Sciatic nerve (tissue), 2 donors: ENCODE data around the gene NLRP3. TPM values are rescaled to one million over a fixed set of nuclear protein-coding genes. Genes with fewer than 3 reads are reported as not detected.

Source experiments
- ATAC-seq: fragments of 200-7000 bp; cut with Tn5 transposase; one replicate; pipeline ENCODE4 v1.9.1; 2020; ENCODE audit warnings: mild to moderate bottlenecking, moderate library complexity
- DNase-seq: peaks from one replicate; pipeline ENCODE4 v3.0.0-alpha.2; 2020; ENCODE audit warnings: low spot score
- intact Hi-C: fragments of 100-400 bp; cut with DNase I; formaldehyde crosslinking; loops from one replicate; pipeline ENCODE4 v1.14.2; 2022
- total RNA-seq: library from RNA; stranded (reverse); fragmentation: NEBNext Ultra II Directional; extraction: Animal tissue kit (Norgen Biotek cat#: 25700); gene quantifications from one replicate; pipeline ENCODE4 v1.2.1, GENCODE V29; 2021
- donor health status: DM: no; HTN: no; CAD: no.
- donor health status: DM: no; HTN: no; CAD: no.

Gene NLRP3
- total RNA-seq, 1 donor from 2014 or later = 6.6 TPM

DNA sequence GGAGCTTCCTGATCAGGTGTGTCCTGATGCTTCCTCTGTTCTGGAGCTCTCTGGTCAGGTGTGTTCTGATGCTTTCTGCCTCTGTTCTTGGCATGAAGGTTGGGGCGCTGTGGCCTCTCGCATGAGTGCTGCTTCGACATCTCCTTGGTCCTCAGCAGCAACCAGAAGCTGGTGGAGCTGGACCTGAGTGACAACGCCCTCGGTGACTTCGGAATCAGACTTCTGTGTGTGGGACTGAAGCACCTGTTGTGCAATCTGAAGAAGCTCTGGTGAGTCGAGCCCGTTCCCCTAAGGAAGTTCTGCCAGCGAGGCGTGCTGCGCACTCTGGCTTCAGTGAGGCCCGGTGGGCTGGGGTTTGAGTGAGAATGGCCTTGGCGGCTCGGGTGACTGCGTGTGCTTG, 18.0 kb downstream of the NLRP3 start:
- ATAC-seq = no peak
- intact Hi-C loops = no loop called here
- DNase-seq = no peak

DNA sequence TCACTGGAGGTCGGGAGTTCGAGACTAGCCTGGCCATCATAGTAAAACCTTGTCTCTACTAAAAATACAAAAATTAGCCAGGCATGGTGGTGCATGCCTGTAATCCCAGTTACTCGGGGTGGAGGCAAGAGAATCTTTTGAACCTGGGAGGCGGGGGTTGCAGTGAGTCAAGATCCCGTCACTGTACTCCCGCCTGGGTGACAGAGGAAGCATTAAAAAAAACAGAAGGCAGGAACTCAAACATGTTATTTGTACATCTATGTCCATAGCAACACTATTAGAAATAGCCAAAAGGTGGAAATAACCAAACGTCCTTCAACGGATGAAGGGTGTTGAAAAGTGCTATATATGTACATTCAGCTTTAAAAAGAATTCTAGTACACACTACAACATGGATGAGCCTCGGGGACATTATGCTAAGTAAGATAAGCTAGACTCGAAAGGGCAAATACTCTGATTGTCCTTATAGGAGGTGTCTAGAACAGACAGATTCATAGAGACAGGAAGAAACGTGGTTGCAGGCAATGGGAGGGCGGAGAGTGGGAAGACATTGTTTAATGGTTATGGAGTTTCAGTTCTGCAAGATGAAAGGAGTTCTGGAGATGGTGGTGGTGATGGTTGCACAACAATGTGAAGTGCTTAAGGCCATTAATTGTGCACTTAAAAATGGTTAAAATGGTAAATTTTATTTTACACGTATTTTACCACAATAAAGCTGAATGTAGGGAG, 19.2 kb downstream of the NLRP3 start:
- intact Hi-C loops = no loop called here
- no peak for ATAC-seq
- no peak for DNase-seq

- intact Hi-C loops = no loop called here
- DNase-seq = no peak
- ATAC-seq = no peak
These were observed 19.8 kb downstream of the NLRP3 start for GRCh38 chr1:247435759-247436147.

DNA sequence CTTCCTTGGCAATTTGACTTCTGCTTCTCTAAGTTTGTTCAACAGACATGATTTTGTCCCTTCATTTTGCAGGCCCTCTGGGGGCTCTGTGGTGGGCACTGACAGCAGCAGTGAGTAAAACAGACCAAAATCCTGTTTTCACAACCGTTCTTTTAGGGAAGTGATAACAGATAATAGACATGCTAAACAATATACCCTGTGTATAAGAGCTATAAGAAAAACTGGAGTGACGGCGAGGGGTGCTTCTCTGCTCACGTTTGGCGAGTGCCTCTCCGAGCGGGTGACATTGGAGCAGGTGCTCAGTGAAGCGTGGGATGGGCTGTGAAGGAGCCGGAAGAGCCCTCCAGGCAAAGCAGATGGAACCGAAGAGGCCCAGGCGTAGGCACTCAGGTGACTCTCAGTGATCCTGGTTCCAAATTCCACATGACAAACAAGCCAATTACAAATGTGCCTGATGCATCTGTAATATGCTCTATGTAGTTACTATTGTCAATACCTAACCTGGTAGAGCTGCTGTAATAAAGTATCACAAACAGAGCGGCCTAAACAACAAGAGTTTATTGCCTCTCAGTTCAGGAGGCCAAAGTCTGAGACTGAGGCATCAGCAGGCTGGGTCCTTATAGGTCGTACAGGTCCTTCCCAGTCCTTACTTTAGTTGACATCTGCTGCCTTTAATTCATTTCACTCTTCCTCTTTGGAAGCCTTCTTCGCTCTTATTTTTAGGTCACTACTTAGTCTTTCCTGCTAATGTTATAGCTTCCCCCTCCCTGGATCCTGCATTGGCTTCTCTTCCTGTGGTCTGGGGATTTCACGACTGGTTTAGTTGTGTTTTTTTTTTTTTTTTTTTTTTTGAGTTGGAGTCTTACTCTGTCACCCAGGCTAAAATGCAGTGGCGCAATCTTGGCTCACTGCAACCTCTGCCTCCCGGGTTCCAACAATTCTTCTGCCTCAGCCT, 21.9 kb downstream of the NLRP3 start:
- DNase-seq = no peak
- ATAC-seq = no peak
- intact Hi-C loops = no loop called here

GRCh38 chr1:247440001-247440620, 24.1 kb downstream of the NLRP3 start:
- no peak for ATAC-seq
- DNase-seq = no peak
- intact Hi-C loops = no loop called here

DNA sequence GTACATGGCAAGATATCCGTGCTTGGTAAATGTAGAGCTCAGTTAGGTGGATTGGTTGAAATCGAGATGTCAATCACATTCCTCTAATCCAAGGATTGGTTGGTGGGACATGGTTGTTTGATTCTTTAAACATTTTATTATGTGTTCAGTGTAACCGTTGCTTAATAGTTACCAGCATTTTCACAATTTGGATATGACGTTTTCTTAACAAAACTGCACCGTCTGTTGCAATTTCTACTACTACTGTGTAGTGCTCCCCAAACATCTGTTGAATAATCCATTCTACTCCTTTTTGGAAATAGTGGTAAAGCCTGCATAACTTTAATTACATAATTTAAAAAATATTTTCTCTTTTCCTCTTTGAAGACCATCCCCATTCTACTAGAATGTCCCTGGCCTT, 25.6 kb downstream of the NLRP3 start:
- ATAC-seq = no peak
- DNase-seq = no peak
- intact Hi-C loops = no loop called here

DNA sequence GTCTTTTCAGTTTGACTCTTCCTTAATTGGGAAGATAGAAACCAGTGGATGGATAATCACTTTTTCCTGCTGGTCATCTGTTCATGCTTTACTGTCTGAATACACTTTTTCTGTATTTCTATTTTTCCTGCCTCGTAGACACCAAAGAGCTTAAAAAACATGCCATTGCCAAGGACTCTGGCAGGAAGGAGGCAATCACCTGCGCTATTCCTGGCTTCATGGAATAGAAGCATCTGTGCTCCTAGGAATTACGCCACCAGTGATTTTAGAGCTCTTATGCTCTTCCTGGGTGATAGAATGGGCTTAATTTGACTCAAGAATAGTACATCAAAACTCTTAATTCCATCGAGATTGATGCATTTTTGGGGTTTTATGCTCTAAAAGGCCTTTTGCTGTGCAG, 26.2 kb downstream of the NLRP3 start:
- ATAC-seq (no peak), DNase-seq (no peak)
- intact Hi-C loops = no loop called here

GRCh38 chr1:247443641-247444040, 27.7 kb downstream of the NLRP3 start:
- ATAC-seq (no peak), DNase-seq (no peak)
- intact Hi-C loops = no loop called here

- intact Hi-C loops = no loop called here
- ATAC-seq (no peak), DNase-seq (no peak)
These were observed 28.6 kb downstream of the NLRP3 start for GRCh38 chr1:247444571-247444970.

DNA sequence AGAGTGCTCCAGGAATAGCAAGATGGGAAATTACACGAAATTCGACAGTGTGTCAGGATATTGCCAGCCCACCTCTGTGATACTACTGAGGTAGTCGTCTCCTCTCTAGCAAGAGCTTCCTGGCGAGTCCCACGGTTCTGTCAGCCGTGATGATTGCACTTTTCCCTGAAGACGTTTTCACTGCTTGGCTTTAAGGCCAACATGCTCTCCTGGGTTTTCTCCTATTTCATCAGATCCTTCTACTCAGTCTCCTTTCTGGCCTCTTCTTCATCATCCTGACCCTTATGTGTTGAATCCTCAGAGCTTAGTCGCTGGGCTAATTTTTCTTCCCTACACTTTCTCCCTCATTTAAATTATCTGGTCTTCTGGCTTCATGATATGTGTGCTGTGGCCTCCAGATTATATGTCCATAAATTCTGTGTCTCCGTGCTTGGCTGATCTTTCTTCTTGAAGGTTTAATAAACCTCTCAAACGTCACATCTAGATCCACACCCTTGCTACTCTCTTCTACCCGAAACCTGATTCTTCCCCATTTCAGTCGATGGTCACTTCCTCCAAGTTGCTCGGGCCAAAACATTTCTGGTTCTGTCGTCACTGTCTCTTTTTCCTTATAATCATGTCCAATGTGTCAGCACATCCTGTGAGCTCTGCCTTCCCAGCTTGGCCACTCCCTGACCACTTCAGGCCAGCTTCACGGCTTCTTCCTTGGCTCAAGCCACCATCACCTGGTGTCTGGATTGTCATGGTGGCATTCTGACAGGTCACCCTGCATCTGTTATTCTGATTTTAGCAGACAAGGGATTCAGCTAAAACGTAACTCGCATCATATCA, 29.8 kb downstream of the NLRP3 start:
- intact Hi-C loops = no loop called here
- ATAC-seq (peak; percentile 57), DNase-seq (no peak)

- no peak for ATAC-seq
- intact Hi-C loops = no loop called here
- DNase-seq = no peak
These were observed 31.4 kb downstream of the NLRP3 start for GRCh38 chr1:247447162-247447909.

- ATAC-seq (peak; percentile 93), DNase-seq (peak; percentile 74)
- intact Hi-C loops = no loop called here
These were observed 32.3 kb downstream of the NLRP3 start for GRCh38 chr1:247448107-247448791.

DNA sequence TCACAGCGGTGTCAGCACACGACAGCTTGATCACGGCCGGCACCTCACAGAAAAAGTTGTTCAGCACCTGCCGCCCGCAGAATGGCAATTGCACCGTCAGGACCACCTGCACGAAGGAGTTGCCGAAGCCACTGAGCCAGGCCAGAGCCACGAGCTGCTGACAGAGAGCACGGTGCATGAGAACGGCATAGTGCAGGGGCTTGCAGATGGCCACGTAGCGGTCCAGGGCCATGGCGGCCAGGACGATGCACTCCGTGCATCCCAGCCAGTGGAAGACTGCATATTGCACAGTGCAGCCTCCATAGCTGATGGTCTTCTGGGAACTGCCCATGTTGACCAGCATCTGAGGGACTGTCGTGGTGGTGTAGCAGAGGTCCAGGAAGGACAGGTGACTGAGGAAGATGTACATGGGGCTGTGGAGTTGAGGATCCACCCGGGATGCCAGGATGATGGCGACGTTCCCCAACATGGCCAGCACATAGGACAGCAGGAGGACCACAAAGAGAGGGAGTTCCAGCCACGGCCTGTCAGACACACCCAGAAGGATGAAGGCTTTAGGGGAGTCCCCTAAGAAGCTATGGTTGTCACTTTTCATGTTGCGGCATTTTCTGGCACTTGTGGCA, 35.5 kb downstream of the NLRP3 start:
- intact Hi-C loops = no loop called here
- DNase-seq (no peak), ATAC-seq (no peak)

DNA sequence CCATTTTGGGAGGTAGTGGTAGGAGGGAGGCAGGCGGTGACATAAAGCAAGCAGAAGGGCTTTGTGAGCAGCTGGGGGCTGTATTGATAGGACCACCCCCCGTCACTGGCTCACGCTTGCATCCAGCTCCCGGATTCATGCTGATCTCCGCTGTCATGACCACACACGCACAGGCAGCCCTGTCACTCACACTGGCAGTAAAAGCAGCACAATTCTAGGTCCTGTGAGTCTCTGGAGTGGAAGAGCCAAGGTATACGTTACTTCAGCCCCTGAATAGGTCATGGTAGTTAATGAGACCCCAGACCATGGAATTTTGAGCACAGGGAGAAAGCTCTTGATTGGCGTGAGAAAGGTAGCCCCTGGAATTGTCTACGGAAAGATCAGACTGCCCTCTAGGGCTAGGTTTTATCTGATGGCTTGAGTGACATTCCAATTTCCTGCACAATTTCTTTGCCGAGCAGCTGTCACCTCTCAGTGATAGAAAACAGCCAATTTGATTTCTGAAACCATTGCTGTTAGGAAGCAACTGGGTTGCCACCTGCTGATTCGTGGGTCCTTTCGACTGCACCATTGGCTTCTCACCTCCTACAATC, 36.6 kb downstream of the NLRP3 start:
- ATAC-seq = no peak
- no peak for DNase-seq
- intact Hi-C loops = no loop called here

GRCh38 chr1:247453245-247453644, 37.3 kb downstream of the NLRP3 start:
- ATAC-seq = no peak
- intact Hi-C loops = no loop called here
- DNase-seq = no peak

DNA sequence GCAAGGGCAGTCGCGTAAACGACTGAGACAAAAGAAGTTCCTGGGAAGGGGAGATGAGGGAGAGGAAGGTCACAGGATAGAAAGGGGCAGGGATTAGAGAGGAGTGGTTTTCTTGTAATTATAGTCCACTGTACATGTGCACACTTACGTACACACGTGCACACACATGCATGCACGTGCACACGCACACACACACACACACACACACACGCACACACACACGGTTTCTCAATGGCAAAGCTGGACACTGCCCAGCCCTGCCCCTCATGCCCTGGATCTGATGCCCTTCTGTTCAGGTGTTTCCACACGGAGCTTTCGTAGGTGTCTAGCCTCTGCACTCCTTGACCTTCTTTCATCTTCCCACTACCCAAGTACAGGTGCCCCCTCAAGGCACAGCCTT, 38.0 kb downstream of the NLRP3 start:
- DNase-seq = no peak
- no peak for ATAC-seq
- intact Hi-C loops = no loop called here

GRCh38 chr1:247456021-247456420, 40.0 kb downstream of the NLRP3 start:
- intact Hi-C loops = no loop called here
- DNase-seq (no peak), ATAC-seq (no peak)
